ENCODE results near the gene MUL1. TPM values are rescaled to one million over a fixed set of nuclear protein-coding genes. Genes with fewer than 3 reads are reported as not detected.
"Not testable (repeated sequence)": the region's sequence is repeated elsewhere in the genome, so short reads cannot be mapped to it uniquely, and the experiment has no call there.

Gene MUL1
- polyA plus RNA-seq (2013, experiment 1 of 2; ENCODE audit: insufficient read length), result 25.7 TPM
- polyA plus RNA-seq (2013, experiment 2 of 2; ENCODE audit: insufficient read length), result 17.4 TPM

- DNase-seq, result peak; percentile 93
These were observed at the start of gene MUL1 for GRCh38 chr1:20507564-20508410. Gene MUL1 (minus strand): TSS chr1:20508151. CDS start chr1:20508024, 127 bp downstream.

GRCh38 chr1:20555758-20556120 lies 47.8 kb upstream of the MUL1 start:
- DNase-seq, result no peak

GRCh38 chr1:20555025-20555757 lies 47.2 kb upstream of the MUL1 start:
- DNase-seq, result no peak

GRCh38 chr1:20552728-20553445 lies 44.9 kb upstream of the MUL1 start:
- no peak for DNase-seq

- peak; percentile 43 for DNase-seq
These were observed 44.2 kb upstream of the MUL1 start, which contains the start of gene FAM43B for GRCh38 chr1:20551945-20552727. Gene FAM43B (plus strand): TSS chr1:20552573. CDS start chr1:20552974, 401 bp downstream.

GRCh38 chr1:20551161-20551560 lies 43.2 kb upstream of the MUL1 start:
- DNase-seq, result no peak

- DNase-seq, result no peak
These were observed 38.7 kb upstream of the MUL1 start for GRCh38 chr1:20546637-20547036.

- DNase-seq, result no peak
These were observed 32.3 kb upstream of the MUL1 start for GRCh38 chr1:20540281-20540680.

- DNase-seq, result no peak
These were observed 31.0 kb upstream of the MUL1 start for GRCh38 chr1:20538760-20539551.

- DNase-seq, result no peak
These were observed 30.3 kb upstream of the MUL1 start for GRCh38 chr1:20538227-20538626.

GRCh38 chr1:20534659-20535417 lies 26.9 kb upstream of the MUL1 start:
- DNase-seq, result no peak

- no peak for DNase-seq
These were observed 25.7 kb upstream of the MUL1 start for GRCh38 chr1:20533635-20534034.

GRCh38 chr1:20530901-20531300 lies 22.9 kb upstream of the MUL1 start:
- DNase-seq, result no peak

GRCh38 chr1:20530306-20530705 lies 22.4 kb upstream of the MUL1 start:
- DNase-seq, result no peak

GRCh38 chr1:20528221-20528620 lies 20.3 kb upstream of the MUL1 start:
- no peak for DNase-seq

- no peak for DNase-seq
These were observed 18.3 kb upstream of the MUL1 start for GRCh38 chr1:20526267-20526666.

GRCh38 chr1:20521960-20522861 lies 14.3 kb upstream of the MUL1 start:
- DNase-seq, result peak; percentile 74

- DNase-seq, result not testable (repeated sequence)
These were observed 11.8 kb upstream of the MUL1 start for GRCh38 chr1:20519609-20520262.

All from fibroblast of skin of back (primary cell).